GM12872 (cell line): ENCODE results near the gene HIGD1A.
A peak's percentile ranks its signal among the peaks of the same experiment; 100 is the strongest.

Source experiments
- CTCF ChIP-seq: IDR thresholded peaks from 3 replicates; pipeline ENCODE4 v1.5.1; 2011; ENCODE audit warnings: low read depth, mild to moderate bottlenecking, low read length, moderate library complexity; ENCODE audit not compliant: insufficient read depth

Gene HIGD1A

GRCh38 chr3:42827654-42828053 lies 23.4 kb upstream of the HIGD1A start:
- no peak for TF ChIP-seq CTCF

- no peak for TF ChIP-seq CTCF
Measured at GRCh38 chr3:42827023-42827422, 22.7 kb upstream of the HIGD1A start.

- TF ChIP-seq CTCF: no peak
Measured at GRCh38 chr3:42826141-42826540, 21.9 kb upstream of the HIGD1A start.

- no peak for TF ChIP-seq CTCF
Measured at GRCh38 chr3:42823351-42823750, 19.1 kb upstream of the HIGD1A start.

- TF ChIP-seq CTCF: no peak
Measured at GRCh38 chr3:42822828-42823227, 18.5 kb upstream of the HIGD1A start.

- no peak for TF ChIP-seq CTCF
Measured at GRCh38 chr3:42820746-42821051, 16.4 kb upstream of the HIGD1A start.

GRCh38 chr3:42819351-42819965 lies 15.2 kb upstream of the HIGD1A start:
- TF ChIP-seq CTCF: 0 out of 3 replicates have a peak, but pooled peaks have one; percentile 2
